ENCODE results near the gene SGMS1.
"Not testable (repeated sequence)": the region's sequence is repeated elsewhere in the genome, so short reads cannot be mapped to it uniquely, and the experiment has no call there.

Gene SGMS1

DNA sequence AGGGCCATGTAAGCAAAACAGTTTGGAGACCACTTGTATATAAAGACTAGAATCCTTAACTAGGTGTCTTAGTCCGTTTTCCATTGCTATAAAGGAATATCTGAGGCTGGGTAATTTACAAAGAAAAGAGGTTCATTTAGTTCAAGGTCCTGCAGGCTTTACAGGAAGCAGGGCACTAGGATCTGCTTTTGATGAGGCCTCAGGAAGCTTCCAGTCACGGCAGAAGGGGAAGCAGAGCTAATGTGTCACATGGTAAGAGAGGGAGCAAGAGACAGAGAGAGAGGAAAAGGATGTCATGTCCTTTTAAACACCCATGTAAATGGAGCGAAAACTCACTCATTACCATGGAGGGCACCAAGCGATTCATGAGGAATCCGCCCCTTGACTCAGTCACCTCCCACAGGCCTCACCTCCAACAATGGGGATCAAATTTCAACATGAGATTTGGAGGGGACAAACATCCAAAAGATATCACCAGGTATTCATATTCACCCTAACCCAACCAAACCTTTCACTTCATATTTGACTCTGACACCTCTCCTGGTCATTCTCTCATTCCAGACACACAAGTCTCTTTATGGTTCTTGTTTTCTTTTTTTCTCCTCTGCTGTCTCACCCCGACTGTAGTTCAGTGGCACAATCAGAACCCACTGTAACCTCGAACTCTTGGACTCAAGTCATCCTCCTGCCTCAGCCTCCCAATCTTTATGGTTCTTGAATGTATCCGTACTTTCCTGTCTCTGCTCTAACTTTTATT lies 342.4 kb downstream of the SGMS1 start:
- DNase-seq: no peak

GRCh38 chr10:50280049-50280841 lies 343.5 kb downstream of the SGMS1 start:
- no peak for DNase-seq

DNA sequence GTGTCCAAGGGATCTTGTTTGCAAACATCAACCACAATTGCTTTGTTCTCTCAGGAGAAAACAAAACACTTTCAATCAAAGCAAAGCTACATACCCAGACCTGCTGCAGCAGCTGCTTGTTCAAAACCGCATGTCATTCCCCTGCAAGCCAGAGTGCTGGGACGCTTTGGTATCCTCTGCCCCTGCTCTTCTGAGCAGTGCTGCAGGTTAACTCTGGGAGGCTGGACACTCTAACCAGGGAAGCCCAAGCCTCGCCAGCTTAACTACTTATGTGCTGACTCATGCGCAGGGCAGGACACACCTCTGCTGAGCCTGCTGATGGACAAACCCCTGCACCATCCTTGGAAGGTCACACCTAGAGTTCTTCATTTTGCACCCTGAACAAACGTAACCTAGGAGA lies 344.3 kb downstream of the SGMS1 start:
- DNase-seq: no peak

DNA sequence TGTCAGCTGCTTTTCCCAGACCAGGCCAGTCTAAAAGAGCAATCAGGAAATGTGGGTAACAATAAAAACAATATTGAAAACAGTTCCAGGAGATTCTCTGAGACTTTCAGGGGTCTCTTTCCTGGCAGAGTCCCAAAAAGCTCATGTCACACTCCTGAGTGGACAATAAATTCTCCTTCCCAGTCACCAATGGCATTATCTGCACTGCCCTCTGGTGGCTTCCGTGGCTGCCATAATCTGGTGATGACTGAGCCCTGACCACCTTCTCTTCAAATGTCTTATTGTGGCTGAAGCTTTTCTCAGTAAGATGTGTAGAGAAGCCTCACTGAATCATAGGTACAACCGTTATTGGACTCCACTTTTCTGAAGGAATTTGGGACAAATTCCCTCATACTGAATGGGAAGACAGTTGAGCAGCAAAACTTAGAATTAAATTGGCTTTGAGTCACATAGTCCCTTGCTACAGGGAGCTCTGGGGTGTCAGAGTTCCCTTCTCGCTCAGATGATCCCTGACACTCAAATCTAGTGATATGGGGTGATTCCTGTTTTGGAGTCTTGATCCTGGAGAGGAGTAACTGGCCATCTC lies 348.0 kb downstream of the SGMS1 start:
- no peak for DNase-seq

- DNase-seq: no peak
Measured at GRCh38 chr10:50272531-50272930, 351.2 kb downstream of the SGMS1 start.

GRCh38 chr10:50271564-50272250 lies 352.0 kb downstream of the SGMS1 start:
- no peak for DNase-seq

DNA sequence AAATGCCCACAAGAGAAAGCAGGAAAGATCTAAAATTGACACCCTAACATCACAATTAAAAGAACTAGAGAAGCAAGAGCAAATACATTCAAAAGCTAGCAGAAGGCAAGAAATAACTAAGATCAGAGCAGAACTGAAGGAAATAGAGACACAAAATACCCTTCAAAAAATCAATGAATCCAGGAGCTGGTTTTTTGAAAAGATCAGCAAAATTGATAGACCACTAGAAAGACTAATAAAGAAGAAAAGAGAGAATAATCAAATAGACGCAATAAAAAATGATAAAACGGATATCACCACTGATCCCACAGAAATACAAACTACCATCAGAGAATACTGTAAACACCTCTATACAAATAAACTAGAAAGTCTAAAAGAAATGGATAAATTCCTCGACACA lies 355.9 kb downstream of the SGMS1 start:
- DNase-seq: not testable (repeated sequence)

DNA sequence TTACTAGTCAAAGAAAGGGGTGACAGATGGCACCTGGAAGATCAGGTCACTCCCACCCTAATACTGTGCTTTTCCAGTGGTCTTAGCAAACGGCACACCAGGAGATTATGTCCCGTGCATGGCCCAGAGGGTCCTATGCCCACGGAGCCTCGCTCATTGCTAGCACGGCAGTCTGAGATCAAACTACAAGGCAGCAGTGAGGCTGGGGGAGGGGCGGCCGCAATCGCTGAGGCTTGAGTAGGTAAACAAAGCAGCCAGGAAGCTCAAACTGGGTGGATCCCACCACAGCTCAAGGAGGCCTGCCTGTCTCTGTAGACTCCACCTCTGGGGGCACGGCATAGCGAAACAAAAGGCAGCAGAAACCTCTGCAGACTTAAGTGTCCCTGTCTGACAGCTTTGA lies 361.1 kb downstream of the SGMS1 start:
- DNase-seq: not testable (repeated sequence)

- no peak for DNase-seq
Measured at GRCh38 chr10:50260791-50261281, 362.9 kb downstream of the SGMS1 start.
